ENCODE results near the gene ACTL8. TPM values are rescaled to one million over a fixed set of nuclear protein-coding genes. Genes with fewer than 3 reads are reported as not detected.

The ACTL8 gene
- total and polyA plus RNA-seq, 2 donors from 2014 or later, result not detected

DNA sequence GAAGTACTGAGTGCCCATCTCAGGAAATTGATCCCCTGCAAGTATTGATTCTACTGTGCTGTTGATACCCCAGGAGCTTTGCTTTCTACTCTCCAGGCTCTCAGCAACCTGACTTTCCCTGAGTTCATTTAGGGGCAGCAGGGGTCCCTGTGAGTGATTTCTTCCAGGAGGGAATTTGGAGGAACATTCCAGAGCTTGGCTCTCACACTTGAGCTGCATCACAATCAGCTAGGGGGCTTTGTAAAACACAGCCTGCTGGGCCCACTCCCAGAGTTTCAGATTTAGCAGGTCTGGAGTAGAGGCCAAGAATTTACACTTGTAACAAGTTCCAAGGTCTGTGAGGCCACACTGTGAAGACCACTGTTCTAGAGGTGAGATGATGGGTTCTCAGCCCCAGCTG lies 16.1 kb upstream of the ACTL8 start:
- TF ChIP-seq, protein P1, sequence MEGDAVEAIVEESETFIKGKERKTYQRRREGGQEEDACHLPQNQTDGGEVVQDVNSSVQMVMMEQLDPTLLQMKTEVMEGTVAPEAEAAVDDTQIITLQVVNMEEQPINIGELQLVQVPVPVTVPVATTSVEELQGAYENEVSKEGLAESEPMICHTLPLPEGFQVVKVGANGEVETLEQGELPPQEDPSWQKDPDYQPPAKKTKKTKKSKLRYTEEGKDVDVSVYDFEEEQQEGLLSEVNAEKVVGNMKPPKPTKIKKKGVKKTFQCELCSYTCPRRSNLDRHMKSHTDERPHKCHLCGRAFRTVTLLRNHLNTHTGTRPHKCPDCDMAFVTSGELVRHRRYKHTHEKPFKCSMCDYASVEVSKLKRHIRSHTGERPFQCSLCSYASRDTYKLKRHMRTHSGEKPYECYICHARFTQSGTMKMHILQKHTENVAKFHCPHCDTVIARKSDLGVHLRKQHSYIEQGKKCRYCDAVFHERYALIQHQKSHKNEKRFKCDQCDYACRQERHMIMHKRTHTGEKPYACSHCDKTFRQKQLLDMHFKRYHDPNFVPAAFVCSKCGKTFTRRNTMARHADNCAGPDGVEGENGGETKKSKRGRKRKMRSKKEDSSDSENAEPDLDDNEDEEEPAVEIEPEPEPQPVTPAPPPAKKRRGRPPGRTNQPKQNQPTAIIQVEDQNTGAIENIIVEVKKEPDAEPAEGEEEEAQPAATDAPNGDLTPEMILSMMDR (IDR thresholded peaks at IDR 0.05; ENCODE audit: borderline replicate concordance, extremely low read depth, insufficient read depth), result no peak
- Histone ChIP-seq H3K27me3 (ENCODE audit: control insufficient read depth, insufficient read depth, low read length) (no peaks in the 10 kb centered on the region), H3K9ac (ENCODE audit: low read length in 3 of 3) (no peak overlapping the region), H3K27ac (ENCODE audit: low read depth in 2 of 2, low read length in 2 of 2) (no peak overlapping the region), H3K36me3 (ENCODE audit: control insufficient read depth in 2 of 3, insufficient read depth in 3 of 3, low read length in 3 of 3) (no peaks in the 10 kb centered on the region), H3K4me3 (ENCODE audit: low read length in 3 of 3) (no peak overlapping the region), H3K9me3 (ENCODE audit: control insufficient read depth in 2 of 3, insufficient read depth in 1 of 3, low read length in 3 of 3) (no peaks in the 10 kb centered on the region), H3K4me1 (ENCODE audit: control insufficient read depth in 2 of 3, insufficient read depth in 2 of 3, low read depth in 1 of 3, low read length in 3 of 3) (no peaks in the 10 kb centered on the region)
- intact Hi-C loops (cut with DNase I), result no loop called here
- FAIRE-seq (no peak), DNase-seq (no peak)

GRCh38 chr1:17741052-17741451 lies 14.1 kb upstream of the ACTL8 start:
- Histone ChIP-seq H3K27me3 (ENCODE audit: control insufficient read depth, insufficient read depth, low read length) (no peaks in the 10 kb centered on the region), H3K27ac (ENCODE audit: low read depth in 2 of 2, low read length in 2 of 2) (no peak overlapping the region), H3K4me3 (ENCODE audit: low read length in 3 of 3) (no peak overlapping the region), H3K9ac (ENCODE audit: low read length in 3 of 3) (no peak overlapping the region), H3K9me3 (ENCODE audit: control insufficient read depth in 2 of 3, insufficient read depth in 1 of 3, low read length in 3 of 3) (no peaks in the 10 kb centered on the region), H3K4me1 (ENCODE audit: control insufficient read depth in 2 of 3, insufficient read depth in 2 of 3, low read depth in 1 of 3, low read length in 3 of 3) (no peaks in the 10 kb centered on the region), H3K36me3 (ENCODE audit: control insufficient read depth in 2 of 3, insufficient read depth in 3 of 3, low read length in 3 of 3) (no peaks in the 10 kb centered on the region)
- TF ChIP-seq, protein P1 (IDR thresholded peaks at IDR 0.05; ENCODE audit: borderline replicate concordance, extremely low read depth, insufficient read depth), result no peak
- DNase-seq, result no peak
- no peak for FAIRE-seq
- intact Hi-C loops (cut with DNase I), result no loop called here

- TF ChIP-seq, protein P1 (IDR thresholded peaks at IDR 0.05; ENCODE audit: borderline replicate concordance, extremely low read depth, insufficient read depth), result no peak
- Histone ChIP-seq H3K4me1 (ENCODE audit: control insufficient read depth in 2 of 3, insufficient read depth in 2 of 3, low read depth in 1 of 3, low read length in 3 of 3) (no peaks in the 10 kb centered on the region), H3K27me3 (ENCODE audit: control insufficient read depth, insufficient read depth, low read length) (no peaks in the 10 kb centered on the region), H3K4me3 (ENCODE audit: low read length in 3 of 3) (no peak overlapping the region), H3K36me3 (ENCODE audit: control insufficient read depth in 2 of 3, insufficient read depth in 3 of 3, low read length in 3 of 3) (no peaks in the 10 kb centered on the region), H3K27ac (ENCODE audit: low read depth in 2 of 2, low read length in 2 of 2) (no peak overlapping the region), H3K9ac (ENCODE audit: low read length in 3 of 3) (no peak overlapping the region), H3K9me3 (ENCODE audit: control insufficient read depth in 2 of 3, insufficient read depth in 1 of 3, low read length in 3 of 3) (no peaks in the 10 kb centered on the region)
- DNase-seq (peak in 2 of 5 donors; percentile 22 to 56), FAIRE-seq (no peak)
- intact Hi-C loops (cut with DNase I), result no loop called here
Observed at GRCh38 chr1:17742583-17742982, 12.6 kb upstream of the ACTL8 start.

- intact Hi-C loops (cut with DNase I), result no loop called here
- no peaks in the 10 kb centered on the region for H3K4me1 ChIP-seq (ENCODE audit: control insufficient read depth in 2 of 3, insufficient read depth in 2 of 3, low read depth in 1 of 3, low read length in 3 of 3)
- H3K27me3 ChIP-seq (ENCODE audit: control insufficient read depth, insufficient read depth, low read length), result no peaks in the 10 kb centered on the region
- TF ChIP-seq, protein P1 (IDR thresholded peaks at IDR 0.05; ENCODE audit: borderline replicate concordance, extremely low read depth, insufficient read depth), result no peak
- no peak overlapping the region for H3K9ac ChIP-seq (ENCODE audit: low read length in 3 of 3)
- FAIRE-seq (no peak), DNase-seq (no peak)
- H3K4me3 ChIP-seq (ENCODE audit: low read length in 3 of 3), result no peak overlapping the region
- H3K36me3 ChIP-seq (ENCODE audit: control insufficient read depth in 2 of 3, insufficient read depth in 3 of 3, low read length in 3 of 3), result no peaks in the 10 kb centered on the region
- H3K9me3 ChIP-seq (ENCODE audit: control insufficient read depth in 2 of 3, insufficient read depth in 1 of 3, low read length in 3 of 3), result no peaks in the 10 kb centered on the region
- no peak overlapping the region for H3K27ac ChIP-seq (ENCODE audit: low read depth in 2 of 2, low read length in 2 of 2)
Observed at GRCh38 chr1:17743008-17743647, 12.0 kb upstream of the ACTL8 start.

Data from kidney (tissue), 14 donors.